Measurements from ENCODE around the gene PTPRE.

Gene PTPRE

GRCh38 chr10:128046156-128046952 lies 139.5 kb downstream of the PTPRE start:
- ChIA-PET POLR2A (no interaction called here), CTCF (interaction anchor here (1.0 to 10.2 kb wide), 6 partner anchors 12 to 34 kb away, joined by 3 to 132 read pairs (median 24); no protein-coding TSS in a partner anchor)
- DNase-seq (ENCODE audit: extremely low spot score), result no peak
- TF ChIP-seq, protein P1, sequence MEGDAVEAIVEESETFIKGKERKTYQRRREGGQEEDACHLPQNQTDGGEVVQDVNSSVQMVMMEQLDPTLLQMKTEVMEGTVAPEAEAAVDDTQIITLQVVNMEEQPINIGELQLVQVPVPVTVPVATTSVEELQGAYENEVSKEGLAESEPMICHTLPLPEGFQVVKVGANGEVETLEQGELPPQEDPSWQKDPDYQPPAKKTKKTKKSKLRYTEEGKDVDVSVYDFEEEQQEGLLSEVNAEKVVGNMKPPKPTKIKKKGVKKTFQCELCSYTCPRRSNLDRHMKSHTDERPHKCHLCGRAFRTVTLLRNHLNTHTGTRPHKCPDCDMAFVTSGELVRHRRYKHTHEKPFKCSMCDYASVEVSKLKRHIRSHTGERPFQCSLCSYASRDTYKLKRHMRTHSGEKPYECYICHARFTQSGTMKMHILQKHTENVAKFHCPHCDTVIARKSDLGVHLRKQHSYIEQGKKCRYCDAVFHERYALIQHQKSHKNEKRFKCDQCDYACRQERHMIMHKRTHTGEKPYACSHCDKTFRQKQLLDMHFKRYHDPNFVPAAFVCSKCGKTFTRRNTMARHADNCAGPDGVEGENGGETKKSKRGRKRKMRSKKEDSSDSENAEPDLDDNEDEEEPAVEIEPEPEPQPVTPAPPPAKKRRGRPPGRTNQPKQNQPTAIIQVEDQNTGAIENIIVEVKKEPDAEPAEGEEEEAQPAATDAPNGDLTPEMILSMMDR (IDR thresholded peaks at IDR 0.05; ENCODE audit: control extremely low read depth, extremely low read depth, low read depth, missing control alignments), result no peak

GRCh38 chr10:128046953-128047290 lies 140.0 kb downstream of the PTPRE start:
- TF ChIP-seq, protein P1 (IDR thresholded peaks at IDR 0.05; ENCODE audit: control extremely low read depth, extremely low read depth, low read depth, missing control alignments), result no peak
- CTCF ChIA-PET, result interaction anchor here (0.8 to 10.2 kb wide), 7 partner anchors 9 to 36 kb away, joined by 3 to 132 read pairs (median 12); no protein-coding TSS in a partner anchor
- POLR2A ChIA-PET, result no interaction called here
- no peak for DNase-seq (ENCODE audit: extremely low spot score)

DNA sequence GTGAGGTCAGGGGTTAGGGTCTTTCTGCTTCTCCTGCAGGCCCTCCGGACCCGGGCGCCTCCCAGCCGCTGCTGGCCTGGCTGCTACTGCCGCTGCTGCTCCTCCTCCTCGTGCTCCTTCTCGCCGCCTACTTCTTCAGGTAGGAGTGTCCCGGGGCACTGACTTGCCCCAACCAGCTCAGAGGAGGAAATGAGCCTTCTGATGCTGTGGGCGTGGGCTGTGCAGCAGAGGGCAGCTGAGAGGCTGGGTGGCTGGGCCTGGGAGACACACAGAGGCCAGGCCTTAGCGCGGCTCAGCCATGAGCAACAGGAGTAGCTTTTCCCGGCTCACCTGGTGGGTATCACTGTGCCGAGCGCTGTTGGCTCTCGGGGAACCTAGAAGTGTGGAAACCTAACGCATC lies 140.4 kb downstream of the PTPRE start:
- POLR2A ChIA-PET, result interaction anchor here (1.2 kb wide), 1 partner anchor 16 kb away, joined by 4 read pairs; no protein-coding TSS in a partner anchor
- CTCF ChIA-PET, result interaction anchor here (0.8 to 10.2 kb wide), 8 partner anchors 9 to 37 kb away, joined by 3 to 132 read pairs (median 8); no protein-coding TSS in a partner anchor
- peak; percentile 91 for DNase-seq (ENCODE audit: extremely low spot score)
- TF ChIP-seq, protein P1 (IDR thresholded peaks at IDR 0.05; ENCODE audit: control extremely low read depth, extremely low read depth, low read depth, missing control alignments), result no peak

DNA sequence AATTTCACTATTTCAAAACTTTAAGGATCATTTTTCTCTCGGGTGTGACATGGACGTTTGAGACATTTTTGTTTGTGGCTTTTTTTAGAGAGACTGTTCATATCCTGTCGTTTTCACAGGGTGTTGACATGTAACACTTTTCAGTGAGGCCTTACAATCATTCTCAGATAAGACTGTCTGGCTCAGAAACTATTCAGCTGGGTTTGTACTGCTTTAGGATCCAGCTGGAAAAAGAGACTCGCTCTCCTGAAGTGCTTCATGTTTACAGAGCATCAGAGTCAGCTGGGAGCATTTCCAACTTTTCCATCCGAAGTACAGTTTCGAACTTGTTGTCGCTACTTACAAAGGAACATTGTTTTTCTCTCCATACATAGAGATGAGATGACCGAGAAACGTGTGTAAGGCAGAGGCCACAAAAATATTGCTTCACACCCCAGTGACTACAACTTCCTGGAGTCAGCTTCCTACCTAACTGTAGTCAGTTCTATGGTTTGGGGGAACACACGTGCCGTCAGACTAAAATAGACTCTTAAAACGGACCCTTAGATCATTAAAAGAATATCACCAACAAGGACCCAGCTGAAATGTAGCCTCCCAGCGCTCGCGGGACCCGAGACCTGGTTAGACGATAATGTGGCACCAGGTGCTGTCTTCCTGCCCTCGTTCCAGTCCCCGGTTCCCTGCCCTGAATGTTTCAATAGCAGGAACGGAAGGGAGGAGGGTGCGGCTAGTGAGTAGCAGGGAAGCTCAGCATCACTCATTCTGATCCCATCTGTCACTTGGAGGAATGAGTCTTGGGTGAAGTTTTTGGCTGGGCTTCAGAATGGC lies 141.3 kb downstream of the PTPRE start:
- no peak for DNase-seq (ENCODE audit: extremely low spot score)
- POLR2A ChIA-PET, result interaction anchor here (1.2 kb wide), 1 partner anchor 15 kb away, joined by 4 read pairs; no protein-coding TSS in a partner anchor

GRCh38 chr10:128048819-128049210 lies 141.9 kb downstream of the PTPRE start:
- DNase-seq (ENCODE audit: extremely low spot score), result no peak
- TF ChIP-seq, protein P1 (IDR thresholded peaks at IDR 0.05; ENCODE audit: control extremely low read depth, extremely low read depth, low read depth, missing control alignments), result no peak
- CTCF ChIA-PET, result interaction anchor here (0.6 to 10.2 kb wide), 7 partner anchors 9 to 329 kb away, joined by 3 to 132 read pairs (median 12); no protein-coding TSS in a partner anchor
- POLR2A ChIA-PET, result no interaction called here

More for the DNA sequence above, 141.3 kb downstream of the PTPRE start:
- CTCF ChIA-PET, result interaction anchor here (0.6 to 10.2 kb wide), 8 partner anchors 10 to 329 kb away, joined by 3 to 132 read pairs (median 8); no protein-coding TSS in a partner anchor
- TF ChIP-seq, protein P1 (IDR thresholded peaks at IDR 0.05; ENCODE audit: control extremely low read depth, extremely low read depth, low read depth, missing control alignments), result no peak
